Large intestine (tissue), 3 donors: Measurements from ENCODE around the gene YWHAQ. TPM values are rescaled to one million over a fixed set of nuclear protein-coding genes. Genes with fewer than 3 reads are reported as not detected.
"Not testable (repeated sequence)": the region's sequence is repeated elsewhere in the genome, so short reads cannot be mapped to it uniquely, and the experiment has no call there.

Source experiments
- DNase-seq, 2 donors: peaks; one replicate each; pipeline versions ENCODE4 v3.0.0 to v3.0.0-alpha.2; 2013
- H3K27ac ChIP-seq: one replicate; pipeline ENCODE4 v1.5.1; 2013; ENCODE audit warnings: low read length
- H3K27me3 ChIP-seq: 2 replicates; pipeline ENCODE4 v1.6.1; 2013; ENCODE audit warnings: low read length; ENCODE audit not compliant: control insufficient read depth, insufficient read depth
- H3K36me3 ChIP-seq: 2 replicates; pipeline ENCODE4 v1.6.1; 2013; ENCODE audit warnings: low read length; ENCODE audit not compliant: control insufficient read depth, insufficient read depth
- H3K4me1 ChIP-seq: one replicate; pipeline ENCODE4 v1.6.1; 2013; ENCODE audit warnings: low read length; ENCODE audit not compliant: control insufficient read depth, insufficient read depth
- H3K4me3 ChIP-seq: one replicate; pipeline ENCODE4 v1.5.1; 2013; ENCODE audit warnings: low read length
- H3K9me3 ChIP-seq: one replicate; pipeline ENCODE4 v1.6.1; 2013; ENCODE audit warnings: mild to moderate bottlenecking, low read depth, low read length, moderate library complexity; ENCODE audit not compliant: control insufficient read depth
- WGBS: methylation state at CpG from one replicate; pipeline ENCODE4 v1.1.5; 2013; ENCODE audit warnings: low lambda C conversion rate; ENCODE audit not compliant: insufficient coverage; 5-methylcytosine and 5-hydroxymethylcytosine counted together
- polyA plus RNA-seq: library from polyadenylated mRNA; unstranded; fragments of 120-200 nt; gene quantifications from one replicate; pipeline ENCODE4 v1.2.1, GENCODE V29; 2013

Gene YWHAQ
- polyA plus RNA-seq, 1 donor = 234 TPM

DNA sequence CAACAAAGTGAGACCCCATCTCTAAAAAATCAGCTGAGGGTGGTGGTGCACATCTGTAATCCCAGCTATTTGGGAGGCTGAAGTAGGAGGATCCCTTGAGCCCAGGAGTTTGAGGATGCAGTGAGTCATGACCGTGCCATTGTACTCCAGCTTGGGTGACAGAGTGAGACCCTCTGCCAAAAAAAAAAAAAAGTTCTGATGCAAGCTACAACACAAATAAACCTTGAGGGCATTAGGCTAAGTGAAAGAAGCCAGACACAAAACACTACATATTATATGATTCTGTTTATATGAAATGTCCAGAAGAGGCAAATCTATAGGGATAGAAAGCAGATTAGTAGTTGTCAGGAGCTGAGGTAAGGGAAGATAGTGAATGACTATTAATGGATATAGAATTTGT, 13.0 kb downstream of the YWHAQ start:
- Histone ChIP-seq H3K9me3 (no peaks in the 10 kb centered on the region), H3K4me3 (no peak overlapping the region), H3K27ac (no peak overlapping the region), H3K36me3 (peaks cover 6% of the 10 kb centered on the region), H3K27me3 (no peaks in the 10 kb centered on the region), H3K4me1 (peaks cover 20% of the 10 kb centered on the region)
- DNase-seq = no peak
- 100% methylated on average over 1 of the region's 1 CpG for WGBS

DNA sequence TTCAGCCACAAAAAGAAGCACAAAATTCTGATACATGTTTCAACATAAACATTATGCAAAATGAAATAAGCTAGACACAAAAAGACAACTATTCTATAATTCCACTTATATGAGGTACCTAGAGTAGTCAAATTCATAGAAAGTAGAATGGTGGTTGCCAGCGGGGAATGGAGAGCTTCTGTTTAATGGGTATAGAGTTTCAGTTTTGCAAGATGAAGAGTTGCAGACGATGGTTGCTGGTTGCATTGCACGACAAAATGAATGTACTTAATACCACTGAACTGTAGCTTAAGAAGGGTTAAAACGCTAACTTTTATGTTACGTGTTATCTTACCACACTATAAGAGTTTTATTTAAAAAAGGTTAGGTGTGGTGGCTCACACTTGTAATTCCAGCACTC, 13.5 kb downstream of the YWHAQ start:
- peaks cover 10% of the 10 kb centered on the region for H3K36me3 ChIP-seq
- peaks cover 20% of the 10 kb centered on the region for H3K4me1 ChIP-seq
- no peaks in the 10 kb centered on the region for H3K27me3 ChIP-seq
- no peak for DNase-seq
- no peaks in the 10 kb centered on the region for H3K9me3 ChIP-seq
- H3K27ac ChIP-seq = no peak overlapping the region
- H3K4me3 ChIP-seq = no peak overlapping the region
- 100% methylated on average over 3 of the region's 5 CpGs for WGBS

DNA sequence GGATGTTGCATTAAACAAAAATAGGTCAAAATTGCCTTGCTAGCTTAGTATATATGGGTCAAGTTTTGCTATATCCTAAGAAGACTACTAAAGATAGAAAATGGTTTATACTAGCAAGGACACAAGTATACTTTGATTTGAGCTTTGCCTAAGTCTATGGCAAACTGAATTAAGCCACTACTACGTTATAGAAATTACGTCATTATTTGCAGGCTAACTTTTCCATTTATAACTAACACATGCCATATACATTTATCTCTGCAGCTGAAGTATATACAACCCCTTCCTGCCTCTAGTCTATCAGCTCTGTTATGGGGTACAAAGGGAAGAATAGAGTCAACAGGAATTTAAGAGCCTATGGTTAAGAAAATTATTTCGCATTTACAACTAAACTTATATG, 16.2 kb downstream of the YWHAQ start:
- no peak for DNase-seq

GRCh38 chr2:9613291-9613690, 17.5 kb downstream of the YWHAQ start:
- Histone ChIP-seq H3K9me3 (no peaks in the 10 kb centered on the region), H3K27ac (no peak overlapping the region), H3K36me3 (peaks cover 12% of the 10 kb centered on the region), H3K27me3 (no peaks in the 10 kb centered on the region), H3K4me3 (no peak overlapping the region), H3K4me1 (peaks cover 11% of the 10 kb centered on the region)
- WGBS = no CpG with 5 or more reads among the region's 1 CpG
- DNase-seq = no peak

More for the DNA sequence above, 16.2 kb downstream of the YWHAQ start:
- no peaks in the 10 kb centered on the region for H3K9me3 ChIP-seq
- H3K27me3 ChIP-seq = no peaks in the 10 kb centered on the region
- peaks cover 11% of the 10 kb centered on the region for H3K4me1 ChIP-seq
- 70% methylated on average over 3 of the region's 3 CpGs for WGBS
- no peak overlapping the region for H3K4me3 ChIP-seq
- H3K36me3 ChIP-seq = peaks cover 12% of the 10 kb centered on the region
- no peak overlapping the region for H3K27ac ChIP-seq

DNA sequence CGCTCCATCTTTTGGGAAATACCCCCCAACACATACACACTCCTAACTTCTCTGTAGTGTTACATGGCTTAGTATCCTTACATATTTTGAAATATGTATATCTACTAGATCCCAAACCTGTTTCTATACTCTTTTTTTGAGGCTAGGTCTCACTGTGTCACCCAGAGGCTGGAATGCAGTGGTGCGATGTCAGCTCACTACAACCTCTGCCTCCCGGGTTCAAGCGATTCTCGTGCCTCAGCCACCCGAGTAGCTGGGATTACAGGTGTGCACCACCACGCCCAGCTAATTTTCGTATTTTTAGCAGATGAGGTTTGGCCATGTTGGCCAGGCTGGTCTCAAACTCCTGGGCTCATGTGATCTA, 19.3 kb downstream of the YWHAQ start:
- H3K9me3 ChIP-seq, H3K27me3 ChIP-seq, H3K36me3 ChIP-seq, DNase-seq, H3K27ac ChIP-seq, H3K4me3 ChIP-seq: not testable (repeated sequence)
- peaks cover 11% of the 10 kb centered on the region for H3K4me1 ChIP-seq
- 100% methylated on average over 1 of the region's 8 CpGs for WGBS

DNA sequence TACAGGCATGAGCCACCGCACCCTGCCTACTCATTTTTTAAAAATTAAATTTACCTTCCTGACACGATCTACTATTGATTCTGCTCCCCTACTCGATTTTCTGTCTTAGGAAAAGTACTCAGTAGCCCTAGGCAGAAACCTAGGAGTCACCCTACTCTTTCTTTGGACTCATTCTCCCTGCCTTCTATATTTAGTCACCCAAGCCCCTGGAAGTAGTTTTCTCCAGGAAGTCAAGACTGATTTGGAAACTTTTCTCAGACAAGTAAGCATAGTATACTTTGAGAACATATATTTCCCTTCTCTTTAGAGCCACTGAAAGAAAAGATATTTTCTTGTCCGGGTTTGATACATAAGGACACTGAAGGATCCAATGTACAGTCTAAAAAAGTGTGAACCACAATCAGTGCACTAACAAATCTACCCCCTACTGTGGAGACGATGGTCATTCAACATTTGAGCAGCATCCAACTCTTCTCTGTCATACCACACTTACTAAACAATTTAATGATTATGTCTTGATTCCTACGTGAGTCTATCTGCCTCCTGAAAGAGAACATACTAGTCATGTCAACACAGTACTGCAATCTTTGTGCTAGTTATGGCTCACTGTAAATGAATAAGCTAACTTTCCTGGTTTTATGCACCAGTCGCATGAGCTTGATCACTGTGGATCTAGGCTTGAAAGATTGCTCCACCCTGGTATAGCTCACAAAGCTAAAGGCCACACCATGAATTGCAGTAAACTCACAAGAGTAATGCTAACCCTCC, 19.8 kb downstream of the YWHAQ start:
- Histone ChIP-seq H3K4me3 (no peak overlapping the region), H3K27ac (no peak overlapping the region), H3K27me3 (no peaks in the 10 kb centered on the region), H3K36me3 (peaks cover 6% of the 10 kb centered on the region), H3K9me3 (no peaks in the 10 kb centered on the region), H3K4me1 (peaks cover 10% of the 10 kb centered on the region)
- WGBS = 100% methylated on average over 2 of the region's 7 CpGs
- peak in 1 of 2 donors; percentile 23 for DNase-seq

GRCh38 chr2:9608491-9608890, 22.3 kb downstream of the YWHAQ start:
- H3K27ac ChIP-seq, H3K4me1 ChIP-seq, DNase-seq, H3K9me3 ChIP-seq, H3K36me3 ChIP-seq, H3K4me3 ChIP-seq, H3K27me3 ChIP-seq: not testable (repeated sequence)
- no CpG with 5 or more reads among the region's 10 CpGs for WGBS

GRCh38 chr2:9602412-9602811, 28.4 kb downstream of the YWHAQ start:
- Histone ChIP-seq H3K36me3 (peaks cover 25% of the 10 kb centered on the region), H3K27ac (no peak overlapping the region), H3K9me3 (peaks cover 17% of the 10 kb centered on the region), H3K4me3 (no peak overlapping the region), H3K27me3 (no peaks in the 10 kb centered on the region), H3K4me1 (peaks cover 2% of the 10 kb centered on the region)
- WGBS = no CpG with 5 or more reads among the region's 3 CpGs
- DNase-seq = no peak

- Histone ChIP-seq H3K27ac (no peak overlapping the region), H3K27me3 (no peaks in the 10 kb centered on the region), H3K4me1 (peaks cover 2% of the 10 kb centered on the region), H3K36me3 (peaks cover 29% of the 10 kb centered on the region), H3K4me3 (no peak overlapping the region), H3K9me3 (peaks cover 17% of the 10 kb centered on the region)
- DNase-seq = no peak
- 94% methylated on average over 2 of the region's 5 CpGs for WGBS
Measured at GRCh38 chr2:9601397-9601796, 29.4 kb downstream of the YWHAQ start.

GRCh38 chr2:9599430-9599829, 31.4 kb downstream of the YWHAQ start:
- peaks cover 29% of the 10 kb centered on the region for H3K36me3 ChIP-seq
- H3K9me3 ChIP-seq = peaks cover 17% of the 10 kb centered on the region
- WGBS = no CpG with 5 or more reads among the region's 1 CpG
- DNase-seq = peak in 1 of 2 donors; percentile 8
- H3K4me3 ChIP-seq = no peak overlapping the region
- H3K27me3 ChIP-seq = no peaks in the 10 kb centered on the region
- peaks cover under 1% of the 10 kb centered on the region for H3K4me1 ChIP-seq
- H3K27ac ChIP-seq = no peak overlapping the region
